ENCODE data around the gene HOXA13.

Gene HOXA13

GRCh38 chr7:27191833-27192545 lies 7.9 kb downstream of the HOXA13 start:
- DNase-seq, result no peak

GRCh38 chr7:27191161-27191731 lies 8.6 kb downstream of the HOXA13 start:
- no peak for DNase-seq

GRCh38 chr7:27189997-27190748 lies 9.7 kb downstream of the HOXA13 start:
- DNase-seq, result peak; percentile 60

- no peak for DNase-seq
Observed at GRCh38 chr7:27189295-27189996, 10.4 kb downstream of the HOXA13 start.

GRCh38 chr7:27188386-27189294 lies 11.3 kb downstream of the HOXA13 start:
- DNase-seq, result no peak

GRCh38 chr7:27187475-27188385 lies 12.2 kb downstream of the HOXA13 start:
- DNase-seq, result no peak

GRCh38 chr7:27186668-27187474 lies 13.0 kb downstream of the HOXA13 start:
- no peak for DNase-seq

- no peak for DNase-seq
Observed at GRCh38 chr7:27185854-27186667, 13.8 kb downstream of the HOXA13 start.

- DNase-seq, result no peak
Observed at GRCh38 chr7:27185013-27185853, 14.7 kb downstream of the HOXA13 start, which contains the start of gene HOXA11. Gene HOXA11, minus strand, starts transcription at chr7:27185232. Its CDS starts 88 bp downstream, at chr7:27185144.

GRCh38 chr7:27184337-27185012 lies 15.4 kb downstream of the HOXA13 start:
- no peak for DNase-seq

- DNase-seq, result no peak
Observed at GRCh38 chr7:27183682-27184336, 16.1 kb downstream of the HOXA13 start.

GRCh38 chr7:27182861-27183681 lies 16.8 kb downstream of the HOXA13 start:
- DNase-seq, result no peak

- no peak for DNase-seq
Observed at GRCh38 chr7:27182285-27182841, 17.5 kb downstream of the HOXA13 start.

GRCh38 chr7:27181795-27182275 lies 18.1 kb downstream of the HOXA13 start:
- DNase-seq, result no peak

Data from DMS 273 treated with DMSO at 0.1 percent for 48 hours (cell line).